Panc1 (cell line): ENCODE results near the gene PILRA.

Experiments used
- POLR2AphosphoS5 ChIP-seq: IDR thresholded peaks from 2 replicates; pipeline ENCODE4 v1.6.1; 2012; ENCODE audit warnings: mild to moderate bottlenecking, low read depth, low read length, moderate library complexity
- TF ChIP-seq, protein P1 (sequence below): fragments of 450-650 bp; IDR thresholded peaks from 2 replicates; pipeline ENCODE4 v1.5.1; 2017; ENCODE audit warnings: mild to moderate bottlenecking

- TF ChIP-seq POLR2AphosphoS5, result peak; percentile 15; the same call in 1 of the 2 replicates
- TF ChIP-seq, protein P1, sequence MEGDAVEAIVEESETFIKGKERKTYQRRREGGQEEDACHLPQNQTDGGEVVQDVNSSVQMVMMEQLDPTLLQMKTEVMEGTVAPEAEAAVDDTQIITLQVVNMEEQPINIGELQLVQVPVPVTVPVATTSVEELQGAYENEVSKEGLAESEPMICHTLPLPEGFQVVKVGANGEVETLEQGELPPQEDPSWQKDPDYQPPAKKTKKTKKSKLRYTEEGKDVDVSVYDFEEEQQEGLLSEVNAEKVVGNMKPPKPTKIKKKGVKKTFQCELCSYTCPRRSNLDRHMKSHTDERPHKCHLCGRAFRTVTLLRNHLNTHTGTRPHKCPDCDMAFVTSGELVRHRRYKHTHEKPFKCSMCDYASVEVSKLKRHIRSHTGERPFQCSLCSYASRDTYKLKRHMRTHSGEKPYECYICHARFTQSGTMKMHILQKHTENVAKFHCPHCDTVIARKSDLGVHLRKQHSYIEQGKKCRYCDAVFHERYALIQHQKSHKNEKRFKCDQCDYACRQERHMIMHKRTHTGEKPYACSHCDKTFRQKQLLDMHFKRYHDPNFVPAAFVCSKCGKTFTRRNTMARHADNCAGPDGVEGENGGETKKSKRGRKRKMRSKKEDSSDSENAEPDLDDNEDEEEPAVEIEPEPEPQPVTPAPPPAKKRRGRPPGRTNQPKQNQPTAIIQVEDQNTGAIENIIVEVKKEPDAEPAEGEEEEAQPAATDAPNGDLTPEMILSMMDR, result no peak
Observed at GRCh38 chr7:100429637-100430492, 56.6 kb downstream of the PILRA start, which contains the start of gene MEPCE.
